Mesenchymal stem cell (in vitro differentiated cells and primary cell): ENCODE measurements around the gene BORCS5.
A peak's percentile ranks its signal among the peaks of the same experiment; 100 is the strongest.

ENCODE experiments used
- DNase-seq: peaks from one replicate; pipeline ENCODE4 v3.0.0-alpha.2; 2013
- H2AFZ ChIP-seq: one replicate; pipeline ENCODE4 v1.6.1; 2013; ENCODE audit warnings: low read depth, mild to moderate bottlenecking, control low read depth, inconsistent platforms, low read length, moderate library complexity
- H2AK5ac ChIP-seq: 2 replicates; pipeline ENCODE4 v1.6.1; 2013; ENCODE audit warnings: low read length, moderate library complexity, mild to moderate bottlenecking, inconsistent platforms; ENCODE audit not compliant: severe bottlenecking
- H2BK120ac ChIP-seq: one replicate; pipeline ENCODE4 v1.6.1; 2013; ENCODE audit warnings: low read depth, mild to moderate bottlenecking, inconsistent platforms, low read length, moderate library complexity
- H2BK12ac ChIP-seq, 2 experiments: one replicate each; pipeline ENCODE4 v1.6.1; 2013; ENCODE audit warnings: inconsistent platforms in 2 of 2, low read length in 2 of 2, mild to moderate bottlenecking in 2 of 2, moderate library complexity in 2 of 2, control low read depth in 1 of 2
- H2BK15ac ChIP-seq: one replicate; pipeline ENCODE4 v1.6.1; 2013; ENCODE audit warnings: mild to moderate bottlenecking, low read depth, inconsistent platforms; ENCODE audit not compliant: poor library complexity, severe bottlenecking
- H2BK5ac ChIP-seq: 2 replicates; pipeline ENCODE4 v1.6.1; 2013; ENCODE audit warnings: low read depth, mild to moderate bottlenecking, low read length, control low read depth, inconsistent platforms; ENCODE audit not compliant: poor library complexity, severe bottlenecking
- H3K14ac ChIP-seq, 2 experiments: one replicate each; pipeline ENCODE4 v1.6.1; 2013; ENCODE audit warnings: inconsistent platforms in 2 of 2, low read length in 2 of 2, control low read depth in 1 of 2, mild to moderate bottlenecking in 1 of 2, moderate library complexity in 1 of 2
- H3K18ac ChIP-seq, 2 experiments: one replicate each; pipeline ENCODE4 v1.6.1; 2013; ENCODE audit warnings: inconsistent platforms in 2 of 2, low read length in 2 of 2, control low read depth in 1 of 2, low read depth in 1 of 2, mild to moderate bottlenecking in 1 of 2
- H3K23ac ChIP-seq, 2 experiments: one replicate each; pipeline ENCODE4 v1.6.1; 2013; ENCODE audit warnings: inconsistent platforms in 2 of 2, low read length in 2 of 2, mild to moderate bottlenecking in 2 of 2, moderate library complexity in 2 of 2, control low read depth in 1 of 2
- H3K27ac ChIP-seq: 2 replicates; pipeline ENCODE4 v1.5.1; 2013; ENCODE audit warnings: mild to moderate bottlenecking, moderate library complexity, low read length, control low read depth, inconsistent platforms; ENCODE audit not compliant: poor library complexity, severe bottlenecking
- H3K27me3 ChIP-seq, 2 experiments: 2 replicates each; pipeline versions ENCODE4 v1.6.1 to v1.7.0; 2013; ENCODE audit warnings: low read length in 2 of 2, mild to moderate bottlenecking in 2 of 2, moderate library complexity in 2 of 2, control low read depth in 1 of 2, inconsistent platforms in 1 of 2; ENCODE audit not compliant: control insufficient read depth in 1 of 2, insufficient read depth in 1 of 2
- H3K36me3 ChIP-seq, 2 experiments: 2 replicates each; pipeline versions ENCODE4 v1.6.1 to v1.7.0; 2013; ENCODE audit warnings: low read length in 2 of 2, control low read depth in 1 of 2, inconsistent platforms in 1 of 2, low read depth in 1 of 2, mild to moderate bottlenecking in 1 of 2; ENCODE audit not compliant: insufficient read depth in 2 of 2, control insufficient read depth in 1 of 2
- H3K4ac ChIP-seq, 2 experiments: one replicate each; pipeline ENCODE4 v1.6.1; 2013; ENCODE audit warnings: inconsistent platforms in 2 of 2, low read length in 2 of 2, mild to moderate bottlenecking in 2 of 2, moderate library complexity in 2 of 2, control low read depth in 1 of 2, low read depth in 1 of 2
- H3K4me1 ChIP-seq: 2 replicates; pipeline ENCODE4 v1.6.1; 2013; ENCODE audit warnings: low read depth, low read length, control low read depth; ENCODE audit not compliant: control insufficient read depth, insufficient read depth
- H3K4me2 ChIP-seq: 2 replicates; pipeline ENCODE4 v1.6.1; 2013; ENCODE audit warnings: low read length, mild to moderate bottlenecking, inconsistent platforms; ENCODE audit not compliant: poor library complexity, severe bottlenecking
- H3K4me3 ChIP-seq, 2 experiments: 2 replicates each; pipeline versions ENCODE4 v1.5.1 to v1.7.0; 2013; ENCODE audit warnings: low read length in 2 of 2, mild to moderate bottlenecking in 2 of 2, control low read depth in 1 of 2, low read depth in 1 of 2; ENCODE audit not compliant: insufficient read depth in 1 of 2
- H3K79me1 ChIP-seq: replicated peaks from 2 replicates; pipeline ENCODE4 v1.6.1; 2013; ENCODE audit warnings: mild to moderate bottlenecking, control low read depth, low read length, inconsistent platforms; ENCODE audit not compliant: poor library complexity, severe bottlenecking
- H3K9ac ChIP-seq: 2 replicates; pipeline ENCODE4 v1.7.0; 2013; ENCODE audit warnings: mild to moderate bottlenecking, low read length, moderate library complexity
- H3K9me3 ChIP-seq: 2 replicates; pipeline ENCODE4 v1.7.0; 2013; ENCODE audit warnings: mild to moderate bottlenecking, low read length; ENCODE audit not compliant: control insufficient read depth
- H4K8ac ChIP-seq: one replicate; pipeline ENCODE4 v1.6.1; 2013; ENCODE audit warnings: inconsistent platforms, mild to moderate bottlenecking, low read length, moderate library complexity
- H4K91ac ChIP-seq: one replicate; pipeline ENCODE4 v1.6.1; 2013; ENCODE audit warnings: mild to moderate bottlenecking, low read length, inconsistent platforms
- WGBS: methylation state at CpG from one replicate; pipeline ENCODE4 v1.1.7; 2013; ENCODE audit warnings: mixed read lengths; 5-methylcytosine and 5-hydroxymethylcytosine counted together

Gene BORCS5

DNA sequence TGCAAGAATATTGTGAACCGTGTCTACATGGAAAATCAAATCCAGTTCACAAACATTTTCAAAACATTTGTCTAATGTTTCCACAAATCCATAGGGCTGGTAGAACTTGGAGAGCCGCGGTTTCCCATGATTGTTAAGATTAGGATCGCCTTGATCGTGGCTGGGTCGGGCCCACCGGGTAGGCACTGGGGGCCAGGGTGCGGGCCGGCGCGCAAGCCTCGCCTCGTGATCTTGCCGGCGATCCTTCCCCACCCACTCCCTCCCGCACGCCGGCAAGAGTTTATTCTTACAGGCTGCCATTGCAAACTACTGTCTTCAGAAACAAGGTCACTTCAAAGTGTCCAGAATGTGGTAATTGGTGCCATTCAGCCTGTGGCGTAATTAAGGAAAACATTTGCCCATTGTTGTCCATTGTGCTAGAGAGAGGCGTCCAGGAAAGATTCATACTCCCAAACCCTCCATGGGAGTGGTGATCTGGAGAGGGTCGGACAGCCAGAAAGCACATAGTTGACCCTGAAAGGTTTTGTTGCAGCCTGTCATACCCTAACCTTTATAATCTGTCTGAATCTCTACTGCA, 95.5 kb downstream of the BORCS5 start:
- no peak overlapping the region for H4K8ac ChIP-seq
- no peak for DNase-seq
- H4K91ac ChIP-seq: no peak overlapping the region
- H3K23ac ChIP-seq: no peak overlapping the region
- H3K4me2 ChIP-seq: no peak overlapping the region
- H3K14ac ChIP-seq: no peak overlapping the region
- no peak overlapping the region for H2BK120ac ChIP-seq
- no peaks in the 10 kb centered on the region for H3K27me3 ChIP-seq
- 97% methylated on average over 17 of the region's 21 CpGs for WGBS
- no peak overlapping the region for H2BK15ac ChIP-seq
- H2AK5ac ChIP-seq: no peak overlapping the region
- no peak overlapping the region for H2AFZ ChIP-seq
- H3K18ac ChIP-seq: peak overlapping the region in 1 of 2 experiments; percentile 2
- no peak overlapping the region for H3K4me3 ChIP-seq
- H3K27ac ChIP-seq: no peak overlapping the region
- no peak overlapping the region for H2BK5ac ChIP-seq
- H3K9me3 ChIP-seq: no peaks in the 10 kb centered on the region
- no peak overlapping the region for H3K9ac ChIP-seq
- H3K79me1 ChIP-seq: peaks cover 3% of the 10 kb centered on the region
- no peaks in the 10 kb centered on the region for H3K36me3 ChIP-seq
- no peak overlapping the region for H3K4ac ChIP-seq
- H2BK12ac ChIP-seq: no peak overlapping the region
- no peaks in the 10 kb centered on the region for H3K4me1 ChIP-seq

DNA sequence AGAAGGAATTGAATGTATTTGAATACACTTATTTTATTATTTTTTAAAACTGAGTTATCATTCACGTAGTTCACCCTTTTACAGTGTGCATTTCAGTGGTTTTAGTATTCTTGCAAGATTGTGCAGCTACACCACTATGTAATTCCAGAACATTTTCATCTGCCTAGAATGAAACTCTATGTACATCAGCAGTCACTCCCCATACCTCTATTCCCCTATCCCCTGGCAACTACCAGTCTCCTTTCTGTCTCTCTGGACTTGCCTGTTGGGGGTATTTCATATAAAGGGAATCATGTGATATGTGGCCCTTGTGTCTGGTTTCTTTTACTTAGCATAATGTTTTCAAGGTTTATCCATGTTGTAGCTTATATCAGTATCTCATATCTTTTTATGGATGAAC, 96.8 kb downstream of the BORCS5 start:
- Histone ChIP-seq H3K14ac (no peak overlapping the region), H3K79me1 (peaks cover 5% of the 10 kb centered on the region), H4K8ac (no peak overlapping the region), H3K9me3 (no peaks in the 10 kb centered on the region), H2BK5ac (no peak overlapping the region), H3K4ac (no peak overlapping the region), H3K9ac (no peak overlapping the region), H3K4me3 (no peak overlapping the region), H4K91ac (no peak overlapping the region), H2BK120ac (no peak overlapping the region), H3K27ac (no peak overlapping the region), H3K4me2 (no peak overlapping the region), H2AK5ac (no peak overlapping the region), H2BK12ac (no peak overlapping the region), H3K27me3 (no peaks in the 10 kb centered on the region), H3K36me3 (no peaks in the 10 kb centered on the region), H3K23ac (no peak overlapping the region), H3K18ac (no peak overlapping the region), H2AFZ (no peak overlapping the region), H2BK15ac (no peak overlapping the region), H3K4me1 (peaks cover 2% of the 10 kb centered on the region)
- 88% methylated on average over 1 of the region's 1 CpG for WGBS
- no peak for DNase-seq

- Histone ChIP-seq H4K8ac (no peak overlapping the region), H3K79me1 (peaks cover 3% of the 10 kb centered on the region), H3K18ac (no peak overlapping the region), H3K9ac (no peak overlapping the region), H2BK120ac (no peak overlapping the region), H3K36me3 (no peaks in the 10 kb centered on the region), H3K23ac (no peak overlapping the region), H2AFZ (no peak overlapping the region), H3K4me1 (peaks cover 2% of the 10 kb centered on the region), H3K4me3 (no peak overlapping the region), H3K27ac (no peak overlapping the region), H3K27me3 (no peaks in the 10 kb centered on the region), H3K9me3 (no peaks in the 10 kb centered on the region), H3K14ac (no peak overlapping the region), H2BK5ac (no peak overlapping the region), H2AK5ac (no peak overlapping the region), H2BK12ac (no peak overlapping the region), H3K4ac (no peak overlapping the region), H3K4me2 (no peak overlapping the region), H4K91ac (no peak overlapping the region), H2BK15ac (no peak overlapping the region)
- DNase-seq: no peak
Measured at GRCh38 chr12:12454315-12454714, 97.4 kb downstream of the BORCS5 start.

- H3K4ac ChIP-seq: no peak overlapping the region
- H3K27ac ChIP-seq: no peak overlapping the region
- H2BK120ac ChIP-seq: no peak overlapping the region
- H3K23ac ChIP-seq: no peak overlapping the region
- H3K4me2 ChIP-seq: no peak overlapping the region
- H3K18ac ChIP-seq: no peak overlapping the region
- no peak overlapping the region for H4K8ac ChIP-seq
- H3K9me3 ChIP-seq: no peaks in the 10 kb centered on the region
- no peaks in the 10 kb centered on the region for H3K27me3 ChIP-seq
- H3K79me1 ChIP-seq: peaks cover 3% of the 10 kb centered on the region
- no peak overlapping the region for H3K14ac ChIP-seq
- no peak overlapping the region for H2BK15ac ChIP-seq
- no peak overlapping the region for H2AFZ ChIP-seq
- H4K91ac ChIP-seq: no peak overlapping the region
- peak overlapping the region in 1 of 2 experiments; percentile 44 for H3K4me3 ChIP-seq
- no peak overlapping the region for H2AK5ac ChIP-seq
- H3K36me3 ChIP-seq: no peaks in the 10 kb centered on the region
- H3K4me1 ChIP-seq: peaks cover 2% of the 10 kb centered on the region
- no peak overlapping the region for H2BK5ac ChIP-seq
- H3K9ac ChIP-seq: peak overlapping the region; percentile 66
- H2BK12ac ChIP-seq: no peak overlapping the region
- no peak for DNase-seq
- WGBS: 98% methylated on average over 4 of the region's 5 CpGs
Measured at GRCh38 chr12:12456637-12457036, 99.8 kb downstream of the BORCS5 start.
